Endodermal cell (in vitro differentiated cells): ENCODE results near the gene FAM151A. TPM values are rescaled to one million over a fixed set of nuclear protein-coding genes. Genes with fewer than 3 reads are reported as not detected.
A peak's percentile ranks its signal among the peaks of the same experiment; 100 is the strongest.

Source experiments
- DNase-seq: peaks from one replicate; pipeline ENCODE4 v3.0.0-alpha.2; 2017
- H3K27ac ChIP-seq: 2 replicates; pipeline ENCODE4 v1.5.1; 2013; ENCODE audit warnings: mild to moderate bottlenecking, low read depth, low read length, moderate library complexity
- H3K27me3 ChIP-seq: 2 replicates; pipeline ENCODE4 v1.6.1; 2013; ENCODE audit warnings: mild to moderate bottlenecking, low read length, moderate library complexity; ENCODE audit not compliant: insufficient read depth, control insufficient read depth, poor library complexity, severe bottlenecking
- H3K36me3 ChIP-seq: 2 replicates; pipeline ENCODE4 v1.7.0; 2013; ENCODE audit warnings: mild to moderate bottlenecking, low read length, moderate library complexity; ENCODE audit not compliant: control insufficient read depth, insufficient read depth
- H3K4me1 ChIP-seq: one replicate; pipeline ENCODE4 v1.7.0; 2013; ENCODE audit warnings: low read length; ENCODE audit not compliant: control insufficient read depth, insufficient read depth
- H3K4me3 ChIP-seq: 2 replicates; pipeline ENCODE4 v1.5.1; 2013; ENCODE audit warnings: mild to moderate bottlenecking, low read length, moderate library complexity
- H3K9ac ChIP-seq: 2 replicates; pipeline ENCODE4 v1.6.1; 2013; ENCODE audit warnings: mild to moderate bottlenecking, low read length, moderate library complexity; ENCODE audit not compliant: poor library complexity, severe bottlenecking; ENCODE audit errors: extremely low read depth
- H3K9me3 ChIP-seq: 2 replicates; pipeline ENCODE4 v1.6.1; 2013; ENCODE audit warnings: mild to moderate bottlenecking, low read length, moderate library complexity; ENCODE audit not compliant: control insufficient read depth
- H3K27ac Mint-ChIP-seq: 2 replicates; pipeline ENCODE4 v1.8.0; 2020; ENCODE audit warnings: mixed read lengths
- H3K27me3 Mint-ChIP-seq: 2 replicates; pipeline ENCODE4 v1.8.0; 2021; ENCODE audit warnings: mild to moderate bottlenecking, mixed read lengths; ENCODE audit not compliant: insufficient read depth
- H3K36me3 Mint-ChIP-seq: 2 replicates; pipeline ENCODE4 v1.8.0; 2020; ENCODE audit warnings: low read depth, mixed read lengths
- H3K4me1 Mint-ChIP-seq: 2 replicates; pipeline ENCODE4 v1.8.0; 2020; ENCODE audit warnings: mixed read lengths
- H3K4me3 Mint-ChIP-seq: 2 replicates; pipeline ENCODE4 v1.8.0; 2020; ENCODE audit warnings: mild to moderate bottlenecking, moderate library complexity, mixed read lengths
- H3K9me3 Mint-ChIP-seq: 2 replicates; pipeline ENCODE4 v1.8.0; 2020; ENCODE audit warnings: mild to moderate bottlenecking, mixed read lengths
- WGBS, 2 experiments: methylation state at CpG; one replicate each; pipeline versions ENCODE4 v1.1.5 to v1.1.7; 2013; ENCODE audit warnings: missing lambda C conversion rate in 2 of 2, mixed read lengths in 1 of 2; ENCODE audit not compliant: insufficient coverage in 1 of 2, insufficient read length in 1 of 2; 5-methylcytosine and 5-hydroxymethylcytosine counted together
- total RNA-seq, 2 donors: library from RNA; stranded (reverse); fragmentation: NEBNext Ultra II Directional in 1 of 2; extraction: Animal tissue kit (Norgen Biotek cat#: 25700) in 1 of 2; gene quantifications; 2 replicates in 1 of 2; 3 replicates in 1 of 2; pipeline ENCODE4 v1.2.1, GENCODE V29; 2021
- TF ChIP-seq, protein P1 (sequence below): fragments of 200-600 bp; sonication (generic); conservative IDR thresholded peaks from 2 replicates; pipeline ENCODE4 v1.5.0; 2021; ENCODE audit warnings: antibody characterized with exemption, mild to moderate bottlenecking

The FAM151A gene
- total RNA-seq, 2 donors from 2014 or later, result not detected

DNA sequence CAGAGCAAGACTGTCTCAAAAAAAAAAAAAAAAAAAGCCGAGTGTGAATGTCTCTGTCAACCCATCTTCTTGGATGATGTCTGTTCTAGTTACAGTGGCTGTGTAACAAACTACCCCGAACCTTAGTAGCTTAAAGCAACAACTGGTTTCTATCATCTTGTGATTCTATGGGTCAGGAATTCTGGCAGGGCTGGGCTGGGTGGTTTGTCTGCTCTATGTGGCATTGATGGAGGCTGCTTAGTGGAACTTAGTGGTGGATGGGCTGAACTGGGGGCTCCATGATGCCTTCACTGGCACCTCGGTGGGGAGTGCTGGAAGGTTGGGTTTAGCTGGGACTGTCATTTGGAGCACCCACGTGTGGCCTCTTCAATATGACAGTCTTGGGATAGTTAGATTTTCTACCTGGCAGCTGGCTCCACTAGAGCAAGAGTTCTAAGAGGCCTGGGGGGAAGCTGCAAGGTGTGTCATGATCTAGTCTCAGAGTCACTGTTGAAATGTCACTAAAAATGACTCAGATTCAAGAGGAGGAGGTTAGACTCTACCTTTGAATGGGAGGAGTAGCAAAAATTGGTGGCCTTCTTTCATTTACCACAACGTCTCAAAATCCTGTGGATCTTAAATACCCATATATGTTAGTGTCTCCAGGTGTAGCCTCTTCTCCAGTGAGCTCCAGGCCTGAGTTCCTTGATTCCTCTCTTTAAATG, 56.7 kb downstream of the FAM151A start:
- Mint-ChIP-seq H3K27ac (no peak overlapping the region), H3K27me3 (no peaks in the 10 kb centered on the region), H3K4me1 (peaks cover 12% of the 10 kb centered on the region), H3K9me3 (peaks cover 7% of the 10 kb centered on the region), H3K36me3 (peaks cover 2% of the 10 kb centered on the region), H3K4me3 (no peak overlapping the region)
- no peak for DNase-seq
- Histone ChIP-seq H3K9ac (no peak overlapping the region), H3K9me3 (no peaks in the 10 kb centered on the region), H3K27me3 (no peaks in the 10 kb centered on the region), H3K4me1 (no peaks in the 10 kb centered on the region), H3K27ac (no peak overlapping the region), H3K36me3 (no peaks in the 10 kb centered on the region), H3K4me3 (no peak overlapping the region)
- WGBS, 2 experiments, result 89 to 100% methylated on average over 1 to 5 of the region's 5 CpGs
- TF ChIP-seq, protein P1, sequence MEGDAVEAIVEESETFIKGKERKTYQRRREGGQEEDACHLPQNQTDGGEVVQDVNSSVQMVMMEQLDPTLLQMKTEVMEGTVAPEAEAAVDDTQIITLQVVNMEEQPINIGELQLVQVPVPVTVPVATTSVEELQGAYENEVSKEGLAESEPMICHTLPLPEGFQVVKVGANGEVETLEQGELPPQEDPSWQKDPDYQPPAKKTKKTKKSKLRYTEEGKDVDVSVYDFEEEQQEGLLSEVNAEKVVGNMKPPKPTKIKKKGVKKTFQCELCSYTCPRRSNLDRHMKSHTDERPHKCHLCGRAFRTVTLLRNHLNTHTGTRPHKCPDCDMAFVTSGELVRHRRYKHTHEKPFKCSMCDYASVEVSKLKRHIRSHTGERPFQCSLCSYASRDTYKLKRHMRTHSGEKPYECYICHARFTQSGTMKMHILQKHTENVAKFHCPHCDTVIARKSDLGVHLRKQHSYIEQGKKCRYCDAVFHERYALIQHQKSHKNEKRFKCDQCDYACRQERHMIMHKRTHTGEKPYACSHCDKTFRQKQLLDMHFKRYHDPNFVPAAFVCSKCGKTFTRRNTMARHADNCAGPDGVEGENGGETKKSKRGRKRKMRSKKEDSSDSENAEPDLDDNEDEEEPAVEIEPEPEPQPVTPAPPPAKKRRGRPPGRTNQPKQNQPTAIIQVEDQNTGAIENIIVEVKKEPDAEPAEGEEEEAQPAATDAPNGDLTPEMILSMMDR, result no peak

DNA sequence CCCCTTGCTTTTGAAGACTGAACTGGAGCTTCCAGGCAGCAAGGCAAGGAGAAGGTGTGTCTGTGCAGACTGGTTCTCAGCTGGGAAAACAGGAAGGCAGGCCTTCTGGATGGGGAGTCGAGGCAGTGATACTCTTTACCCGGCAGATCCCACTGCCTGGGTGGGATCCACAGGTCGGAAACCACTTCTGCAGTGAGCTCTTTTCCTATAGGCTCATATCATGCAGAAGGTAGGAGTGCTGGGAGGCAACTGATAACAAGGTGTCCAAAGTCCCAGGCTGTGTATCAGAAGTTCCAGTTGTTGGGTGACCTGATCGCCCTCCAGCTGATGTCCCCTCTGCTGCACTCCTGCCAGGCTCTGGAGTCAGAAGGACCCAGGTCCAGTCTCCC, 58.2 kb downstream of the FAM151A start:
- H3K4me3 ChIP-seq, result no peak overlapping the region
- no peaks in the 10 kb centered on the region for H3K4me1 ChIP-seq
- DNase-seq, result no peak
- H3K27me3 ChIP-seq, result no peaks in the 10 kb centered on the region
- H3K4me3 Mint-ChIP-seq, result no peak overlapping the region
- H3K36me3 Mint-ChIP-seq, result peaks cover 2% of the 10 kb centered on the region
- no peak overlapping the region for H3K27ac ChIP-seq
- no peaks in the 10 kb centered on the region for H3K36me3 ChIP-seq
- WGBS, 2 experiments, result 88 to 91% methylated on average over 4 of the region's 4 CpGs
- no peaks in the 10 kb centered on the region for H3K27me3 Mint-ChIP-seq
- TF ChIP-seq, protein P1, result no peak
- no peaks in the 10 kb centered on the region for H3K9me3 ChIP-seq
- no peak overlapping the region for H3K9ac ChIP-seq
- peaks cover 6% of the 10 kb centered on the region for H3K4me1 Mint-ChIP-seq
- H3K27ac Mint-ChIP-seq, result no peak overlapping the region
- peaks cover 7% of the 10 kb centered on the region for H3K9me3 Mint-ChIP-seq

DNA sequence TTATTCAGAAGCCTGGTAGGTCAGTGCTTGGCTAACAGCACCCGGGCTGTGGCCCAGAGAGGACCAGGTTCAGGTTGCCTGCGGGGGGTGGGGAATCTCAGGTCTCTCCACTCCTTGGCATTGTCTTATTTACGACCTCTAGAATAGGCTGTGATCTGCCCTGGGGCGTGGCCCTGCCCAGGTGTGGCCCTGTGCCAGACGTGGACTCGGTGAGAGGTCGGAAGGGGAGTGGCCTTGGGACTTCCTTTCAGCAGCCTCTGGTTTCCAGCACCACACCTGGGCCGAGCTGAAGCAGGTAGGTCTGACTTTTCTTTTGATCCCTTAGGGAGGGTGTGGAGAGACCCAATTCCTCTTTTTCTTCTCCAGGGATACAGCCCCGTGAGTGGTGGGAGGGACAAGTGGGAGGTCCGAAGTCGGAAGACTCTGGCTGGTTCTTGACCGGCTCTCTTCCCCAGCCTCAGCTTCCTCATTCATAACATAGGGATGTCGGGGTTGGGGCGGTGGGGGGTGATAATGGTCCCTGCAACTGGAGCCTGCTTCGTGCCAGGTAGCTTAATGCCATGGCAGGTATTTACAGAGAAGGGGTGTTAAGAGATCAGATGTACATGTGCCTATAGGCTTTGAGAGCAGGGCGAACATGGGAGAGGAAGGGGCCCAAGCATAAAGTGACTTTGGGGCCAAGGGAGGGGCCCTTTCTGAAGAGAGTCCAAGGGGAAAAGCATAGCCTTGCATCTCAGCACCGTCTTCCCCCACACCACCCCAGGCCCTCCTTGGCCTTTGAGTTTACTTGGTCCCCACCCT, 58.8 kb downstream of the FAM151A start:
- Mint-ChIP-seq H3K36me3 (peaks cover 2% of the 10 kb centered on the region), H3K27me3 (no peaks in the 10 kb centered on the region), H3K27ac (no peak overlapping the region), H3K4me1 (peaks cover 9% of the 10 kb centered on the region), H3K9me3 (peaks cover 7% of the 10 kb centered on the region), H3K4me3 (no peak overlapping the region)
- TF ChIP-seq, protein P1, result no peak
- 86 to 96% methylated on average over 9 to 13 of the region's 17 CpGs for WGBS, 2 experiments
- Histone ChIP-seq H3K4me3 (no peak overlapping the region), H3K9me3 (no peaks in the 10 kb centered on the region), H3K4me1 (no peaks in the 10 kb centered on the region), H3K9ac (no peak overlapping the region), H3K27me3 (no peaks in the 10 kb centered on the region), H3K27ac (no peak overlapping the region), H3K36me3 (no peaks in the 10 kb centered on the region)
- peak; percentile 89 for DNase-seq
